Lung (tissue), 12 donors: ENCODE data around the gene SNED1. TPM values are rescaled to one million over a fixed set of nuclear protein-coding genes. Genes with fewer than 3 reads are reported as not detected.

Experiments
- ATAC-seq: fragments of 200-7000 bp; cut with Tn5 transposase; one replicate; pipeline ENCODE4 v1.9.1; 2020; ENCODE audit warnings: moderate number of reproducible peaks; ENCODE audit not compliant: insufficient read depth, low FRiP score
- DNase-seq, 3 donors: peaks; one replicate each; pipeline ENCODE4 v3.0.0-alpha.2; 2013 to 2017
- H3K27ac ChIP-seq, 2 donors: one replicate each; pipeline ENCODE4 v1.5.1; 2013; ENCODE audit warnings: mild to moderate bottlenecking in 2 of 2, moderate library complexity in 2 of 2, control low read depth in 1 of 2, inconsistent platforms in 1 of 2, low read depth in 1 of 2, low read length in 1 of 2
- H3K27me3 ChIP-seq, 3 donors: one replicate each; pipeline ENCODE4 v1.5.1; 2013; ENCODE audit warnings: low read length in 2 of 3; ENCODE audit not compliant: control insufficient read depth in 3 of 3, insufficient read depth in 3 of 3
- H3K36me3 ChIP-seq, 4 donors: one replicate each; pipeline ENCODE4 v1.5.1; 2013; ENCODE audit warnings: low read length in 4 of 4, mild to moderate bottlenecking in 1 of 4, moderate library complexity in 1 of 4; ENCODE audit not compliant: control insufficient read depth in 4 of 4, insufficient read depth in 4 of 4
- H3K4me1 ChIP-seq, 5 donors: one replicate each; pipeline ENCODE4 v1.5.1; 2013; ENCODE audit warnings: low read length in 5 of 5, mild to moderate bottlenecking in 2 of 5, moderate library complexity in 1 of 5; ENCODE audit not compliant: control insufficient read depth in 5 of 5, insufficient read depth in 5 of 5
- H3K4me3 ChIP-seq: one replicate; pipeline ENCODE4 v1.5.1; 2013; ENCODE audit warnings: mild to moderate bottlenecking, control low read depth, moderate library complexity
- H3K9ac ChIP-seq, 2 donors: one replicate each; pipeline ENCODE4 v1.5.1; 2013; ENCODE audit warnings: low read length in 2 of 2, control low read depth in 1 of 2; ENCODE audit not compliant: insufficient read depth in 1 of 2
- H3K9me3 ChIP-seq, 4 donors: one replicate each; pipeline ENCODE4 v1.5.1; 2013; ENCODE audit warnings: low read length in 3 of 4, mild to moderate bottlenecking in 1 of 4, moderate library complexity in 1 of 4; ENCODE audit not compliant: control insufficient read depth in 4 of 4, insufficient read depth in 3 of 4
- WGBS, 2 donors: extraction: QIAGEN DNeasy Blood & Tissue Kit; methylation state at CpG; one replicate each; pipeline ENCODE4 v1.1.7; 2013; 5-methylcytosine and 5-hydroxymethylcytosine counted together
- polyA plus RNA-seq, 2 donors: library from polyadenylated mRNA; stranded (reverse); fragments of 200-250 nt; gene quantifications; one replicate each; pipeline ENCODE4 v1.2.1, GENCODE V29; 2013
- total RNA-seq, 2 donors: library from RNA; depleted of rRNA in 1 of 2; stranded (reverse); fragments of >200 nt in 1 of 2; gene quantifications; one replicate each; pipeline ENCODE4 v1.2.1, GENCODE V29; 2014 to 2021
- TF ChIP-seq, protein P1 (sequence below): IDR thresholded peaks from 2 replicates; pipeline ENCODE4 v1.5.1; 2012; ENCODE audit warnings: mild to moderate bottlenecking; ENCODE audit errors: control extremely low read depth, extremely low read depth
- donor health status: control.
- donor health status: control.
- donor health status: Bipolar disorder and iron deficiency.
- donor health status: healthy.
- donor health status: DM: yes; HTN: yes; CAD: no.

The SNED1 gene
- total and polyA plus RNA-seq, 4 donors: 5.9 to 74.6 (median 34.7) TPM

- Histone ChIP-seq H3K27ac (no peak overlapping the region), H3K9ac (no peak overlapping the region), H3K36me3 (peaks cover 0 to 29% (median 15%) of the 10 kb centered on the region in 4 donors), H3K4me1 (peaks cover 0 to 19% (median 9%) of the 10 kb centered on the region in 5 donors), H3K27me3 (no peaks in the 10 kb centered on the region), H3K4me3 (no peak overlapping the region), H3K9me3 (no peaks in the 10 kb centered on the region)
- TF ChIP-seq, protein P1, sequence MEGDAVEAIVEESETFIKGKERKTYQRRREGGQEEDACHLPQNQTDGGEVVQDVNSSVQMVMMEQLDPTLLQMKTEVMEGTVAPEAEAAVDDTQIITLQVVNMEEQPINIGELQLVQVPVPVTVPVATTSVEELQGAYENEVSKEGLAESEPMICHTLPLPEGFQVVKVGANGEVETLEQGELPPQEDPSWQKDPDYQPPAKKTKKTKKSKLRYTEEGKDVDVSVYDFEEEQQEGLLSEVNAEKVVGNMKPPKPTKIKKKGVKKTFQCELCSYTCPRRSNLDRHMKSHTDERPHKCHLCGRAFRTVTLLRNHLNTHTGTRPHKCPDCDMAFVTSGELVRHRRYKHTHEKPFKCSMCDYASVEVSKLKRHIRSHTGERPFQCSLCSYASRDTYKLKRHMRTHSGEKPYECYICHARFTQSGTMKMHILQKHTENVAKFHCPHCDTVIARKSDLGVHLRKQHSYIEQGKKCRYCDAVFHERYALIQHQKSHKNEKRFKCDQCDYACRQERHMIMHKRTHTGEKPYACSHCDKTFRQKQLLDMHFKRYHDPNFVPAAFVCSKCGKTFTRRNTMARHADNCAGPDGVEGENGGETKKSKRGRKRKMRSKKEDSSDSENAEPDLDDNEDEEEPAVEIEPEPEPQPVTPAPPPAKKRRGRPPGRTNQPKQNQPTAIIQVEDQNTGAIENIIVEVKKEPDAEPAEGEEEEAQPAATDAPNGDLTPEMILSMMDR: no peak
- ATAC-seq: no peak
- DNase-seq: no peak
- WGBS, 2 donors: 93 to 96% methylated on average over 13 of the region's 13 CpGs
Measured at GRCh38 chr2:241015439-241015838, 17.0 kb downstream of the SNED1 start.

DNA sequence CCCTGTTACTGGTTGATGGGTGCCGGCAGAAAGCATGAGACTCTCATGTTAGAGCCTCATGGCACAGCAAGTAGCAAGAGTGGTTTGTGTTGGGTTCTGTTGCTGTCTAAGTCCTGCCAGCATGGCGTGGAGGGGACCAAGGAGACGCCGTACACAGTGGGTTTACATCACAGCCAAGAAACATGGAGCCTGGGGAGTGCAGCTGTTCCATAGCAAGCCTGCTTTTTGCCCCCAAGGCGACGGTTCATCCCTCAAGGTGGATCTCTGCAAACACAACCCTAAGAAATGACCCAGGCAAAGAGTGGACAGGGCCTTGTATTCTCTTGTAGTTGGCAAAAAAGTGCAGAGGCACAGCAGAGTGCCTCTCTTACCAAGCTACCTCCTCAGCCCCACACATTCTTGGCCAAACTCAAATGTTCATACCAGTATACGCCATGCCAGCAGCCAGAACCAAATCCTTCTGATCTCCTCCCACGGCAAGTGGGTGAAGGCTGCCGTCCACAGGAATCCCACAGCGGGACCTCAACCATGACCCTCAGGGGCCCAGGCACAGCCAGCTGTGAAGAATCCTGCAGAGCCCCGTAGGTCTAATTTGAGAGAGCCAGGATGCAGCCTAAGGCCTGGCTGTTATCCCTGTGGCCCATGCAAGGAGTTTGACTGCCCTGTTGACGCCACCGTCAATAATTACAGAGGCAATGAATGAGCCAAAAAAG, 19.0 kb downstream of the SNED1 start:
- peaks cover 0 to 39% (median 19%) of the 10 kb centered on the region in 4 donors for H3K36me3 ChIP-seq
- peaks cover 0 to 3% (median 0%) of the 10 kb centered on the region in 5 donors for H3K4me1 ChIP-seq
- no peak overlapping the region for H3K4me3 ChIP-seq
- no peak for DNase-seq
- ATAC-seq: no peak
- no peak overlapping the region for H3K27ac ChIP-seq
- no peaks in the 10 kb centered on the region for H3K27me3 ChIP-seq
- H3K9me3 ChIP-seq: peaks cover 0 to 5% (median under 1%) of the 10 kb centered on the region in 4 donors
- 95 to 97% methylated on average over 13 of the region's 13 CpGs for WGBS, 2 donors
- TF ChIP-seq, protein P1: no peak
- no peak overlapping the region for H3K9ac ChIP-seq

GRCh38 chr2:241018051-241018891, 19.9 kb downstream of the SNED1 start:
- H3K9me3 ChIP-seq: peaks cover 0 to 5% (median under 1%) of the 10 kb centered on the region in 4 donors
- ATAC-seq (no peak), DNase-seq (no peak)
- TF ChIP-seq, protein P1: no peak
- H3K9ac ChIP-seq: no peak overlapping the region
- WGBS, 2 donors: 95 to 98% methylated on average over 26 of the region's 26 CpGs
- no peak overlapping the region for H3K27ac ChIP-seq
- no peaks in the 10 kb centered on the region for H3K4me1 ChIP-seq
- H3K36me3 ChIP-seq: peaks cover 0 to 36% (median 20%) of the 10 kb centered on the region in 4 donors
- no peak overlapping the region for H3K4me3 ChIP-seq
- H3K27me3 ChIP-seq: no peaks in the 10 kb centered on the region
